ENCODE data around the gene MINAR1. TPM values are rescaled to one million over a fixed set of nuclear protein-coding genes. Genes with fewer than 3 reads are reported as not detected.

MINAR1 gene
- total RNA-seq, 2 experiments from 2014 or later: 1.8 to 2.0 TPM

- ChIA-PET POLR2A (no interaction called here), CTCF (ENCODE audit: unreplicated experiment) (no interaction called here)
- Histone ChIP-seq H3K4me1 (ENCODE audit: insufficient read depth, low read length, poor library complexity, severe bottlenecking) (no peaks in the 10 kb centered on the region), H3K4me2 (ENCODE audit: low read length) (no peak overlapping the region), H2AFZ (ENCODE audit: low read length) (no peak overlapping the region), H3K9me2 (ENCODE audit: insufficient read depth, low read length) (no peaks in the 10 kb centered on the region), H3K4me3 (ENCODE audit: low read depth, low read length, poor library complexity, severe bottlenecking) (no peak overlapping the region), H3K27ac (ENCODE audit: low read depth, low read length, poor library complexity, severe bottlenecking) (no peak overlapping the region), H3K9me3 (ENCODE audit: low read length) (no peaks in the 10 kb centered on the region), H4K20me1 (ENCODE audit: insufficient read depth, low read length) (no peaks in the 10 kb centered on the region), H3K79me2 (ENCODE audit: insufficient read depth, low read depth, low read length) (no peaks in the 10 kb centered on the region), H3K36me3 (ENCODE audit: insufficient read depth, low read length) (no peaks in the 10 kb centered on the region)
- BruUV-seq (replicated peaks): no TSS peak
- intact Hi-C loops (cut with micrococcal nuclease; ENCODE audit: unreplicated experiment): no loop called here
- no peak for DNase-seq (ENCODE audit: low spot score)
- no peak for TF ChIP-seq CTCF (conservative IDR thresholded peaks at IDR 0.05; ENCODE audit: low read length)
- TF ChIP-seq EZH2phosphoT487 (IDR thresholded peaks at IDR 0.05; ENCODE audit: borderline replicate concordance, low read depth, low read length): no peak
Observed at GRCh38 chr15:79397269-79397910, 34.7 kb upstream of the MINAR1 start.

- no TSS peak for BruUV-seq (replicated peaks)
- H3K36me3 ChIP-seq (ENCODE audit: insufficient read depth, low read length): no peaks in the 10 kb centered on the region
- H3K4me1 ChIP-seq (ENCODE audit: insufficient read depth, low read length, poor library complexity, severe bottlenecking): no peaks in the 10 kb centered on the region
- H3K9me2 ChIP-seq (ENCODE audit: insufficient read depth, low read length): no peaks in the 10 kb centered on the region
- H3K4me3 ChIP-seq (ENCODE audit: low read depth, low read length, poor library complexity, severe bottlenecking): no peak overlapping the region
- intact Hi-C loops (cut with micrococcal nuclease; ENCODE audit: unreplicated experiment): no loop called here
- H3K79me2 ChIP-seq (ENCODE audit: insufficient read depth, low read depth, low read length): no peaks in the 10 kb centered on the region
- no peak overlapping the region for H3K4me2 ChIP-seq (ENCODE audit: low read length)
- no peak overlapping the region for H3K27ac ChIP-seq (ENCODE audit: low read depth, low read length, poor library complexity, severe bottlenecking)
- H2AFZ ChIP-seq (ENCODE audit: low read length): no peak overlapping the region
- CTCF ChIA-PET (ENCODE audit: unreplicated experiment): no interaction called here
- no peak for DNase-seq (ENCODE audit: low spot score)
- TF ChIP-seq EZH2phosphoT487 (IDR thresholded peaks at IDR 0.05; ENCODE audit: borderline replicate concordance, low read depth, low read length) (no peak), CTCF (conservative IDR thresholded peaks at IDR 0.05; ENCODE audit: low read length) (no peak)
- H4K20me1 ChIP-seq (ENCODE audit: insufficient read depth, low read length): no peaks in the 10 kb centered on the region
- POLR2A ChIA-PET: interaction anchor here (0.5 kb wide), 1 partner anchor 192 kb away, joined by 3 read pairs; no protein-coding TSS in a partner anchor
- H3K9me3 ChIP-seq (ENCODE audit: low read length): no peaks in the 10 kb centered on the region
Observed at GRCh38 chr15:79399606-79400005, 32.5 kb upstream of the MINAR1 start.

- intact Hi-C loops (cut with micrococcal nuclease; ENCODE audit: unreplicated experiment): no loop called here
Observed at GRCh38 chr15:79400650-79401049, 31.5 kb upstream of the MINAR1 start.

More at GRCh38 chr15:79400650-79401049, 31.5 kb upstream of the MINAR1 start:
- no peak for DNase-seq (ENCODE audit: low spot score)
- Histone ChIP-seq H3K4me1 (ENCODE audit: insufficient read depth, low read length, poor library complexity, severe bottlenecking) (no peaks in the 10 kb centered on the region), H3K27ac (ENCODE audit: low read depth, low read length, poor library complexity, severe bottlenecking) (no peak overlapping the region), H4K20me1 (ENCODE audit: insufficient read depth, low read length) (no peaks in the 10 kb centered on the region), H3K4me2 (ENCODE audit: low read length) (no peak overlapping the region), H3K79me2 (ENCODE audit: insufficient read depth, low read depth, low read length) (no peaks in the 10 kb centered on the region), H3K9me3 (ENCODE audit: low read length) (no peaks in the 10 kb centered on the region), H2AFZ (ENCODE audit: low read length) (no peak overlapping the region), H3K9me2 (ENCODE audit: insufficient read depth, low read length) (no peaks in the 10 kb centered on the region), H3K4me3 (ENCODE audit: low read depth, low read length, poor library complexity, severe bottlenecking) (no peak overlapping the region), H3K36me3 (ENCODE audit: insufficient read depth, low read length) (no peaks in the 10 kb centered on the region)
- ChIA-PET CTCF (ENCODE audit: unreplicated experiment) (no interaction called here), POLR2A (no interaction called here)
- TF ChIP-seq CTCF (conservative IDR thresholded peaks at IDR 0.05; ENCODE audit: low read length) (no peak), EZH2phosphoT487 (IDR thresholded peaks at IDR 0.05; ENCODE audit: borderline replicate concordance, low read depth, low read length) (no peak)
- no TSS peak for BruUV-seq (replicated peaks)

Data from OCI-LY7 (cell line).